Kidney epithelial cell (primary cell): ENCODE measurements around the gene GET4. TPM values are rescaled to one million over a fixed set of nuclear protein-coding genes. Genes with fewer than 3 reads are reported as not detected.

ENCODE experiments used
- DNase-seq: peaks from one replicate; pipeline ENCODE4 v3.0.0-alpha.2; 2010; ENCODE audit warnings: low read depth
- H3K27me3 ChIP-seq: 2 replicates; pipeline ENCODE4 v1.6.0; 2011; ENCODE audit warnings: low read length; ENCODE audit not compliant: control insufficient read depth, insufficient read depth
- H3K36me3 ChIP-seq: 2 replicates; pipeline ENCODE4 v1.5.1; 2011; ENCODE audit warnings: low read length; ENCODE audit not compliant: control insufficient read depth, insufficient read depth
- H3K4me3 ChIP-seq: 2 replicates; pipeline ENCODE4 v1.5.1; 2011; ENCODE audit warnings: low read depth, mild to moderate bottlenecking, control low read depth, low read length
- CTCF ChIP-seq: IDR thresholded peaks from 2 replicates; pipeline ENCODE4 v1.5.1; 2011; ENCODE audit warnings: mild to moderate bottlenecking, moderate library complexity, low read length, control low read depth, inconsistent platforms; ENCODE audit not compliant: insufficient read depth, poor library complexity, severe bottlenecking
- total RNA-seq: library from RNA; depleted of rRNA; stranded (reverse); fragments of >200 nt; gene quantifications from 2 replicates; pipeline ENCODE4 v1.2.3, GENCODE V29; 2015

The GET4 gene
- total RNA-seq, 1 donor from 2014 or later: 63.1 TPM

GRCh38 chr7:914521-915194, 38.3 kb downstream of the GET4 start:
- Histone ChIP-seq H3K36me3 (no peaks in the 10 kb centered on the region), H3K4me3 (no peak overlapping the region)

GRCh38 chr7:915291-916218, 39.2 kb downstream of the GET4 start:
- Histone ChIP-seq H3K4me3 (no peak overlapping the region), H3K27me3 (peaks cover 9% of the 10 kb centered on the region), H3K36me3 (no peaks in the 10 kb centered on the region)
- TF ChIP-seq CTCF: no peak
- no peak for DNase-seq

More at GRCh38 chr7:914521-915194, 38.3 kb downstream of the GET4 start:
- no peak for DNase-seq
- H3K27me3 ChIP-seq: peaks cover 16% of the 10 kb centered on the region
- TF ChIP-seq CTCF: no peak

GRCh38 chr7:916291-916941, 40.1 kb downstream of the GET4 start:
- TF ChIP-seq CTCF: no peak
- no peak for DNase-seq
- H3K27me3 ChIP-seq: peaks cover 6% of the 10 kb centered on the region
- no peaks in the 10 kb centered on the region for H3K36me3 ChIP-seq
- H3K4me3 ChIP-seq: no peak overlapping the region

- H3K27me3 ChIP-seq: peaks cover 6% of the 10 kb centered on the region
- no peak for DNase-seq
- no peak overlapping the region for H3K4me3 ChIP-seq
- TF ChIP-seq CTCF: no peak
- no peaks in the 10 kb centered on the region for H3K36me3 ChIP-seq
Measured at GRCh38 chr7:917255-918117, 41.1 kb downstream of the GET4 start.

GRCh38 chr7:918118-918425, 41.7 kb downstream of the GET4 start:
- DNase-seq: no peak
- no peak for TF ChIP-seq CTCF
- no peak overlapping the region for H3K4me3 ChIP-seq
- no peaks in the 10 kb centered on the region for H3K36me3 ChIP-seq
- peaks cover 6% of the 10 kb centered on the region for H3K27me3 ChIP-seq
